Gastrocnemius medialis (tissue), 4 donors: ENCODE results near the gene DMBT1. TPM values are rescaled to one million over a fixed set of nuclear protein-coding genes. Genes with fewer than 3 reads are reported as not detected.
A peak's percentile ranks its signal among the peaks of the same experiment; 100 is the strongest.

Experiments used
- ATAC-seq, 2 donors: fragments of 150-250 bp; one replicate each; pipeline ENCODE4 v1.9.1; 2016
- DNase-seq, 2 donors: peaks; one replicate each; pipeline ENCODE4 v3.0.0-alpha.2; 2019
- H3K27ac ChIP-seq, 4 donors: fragments of 200-600 bp; sonication (generic); 1 replicate in 1 of 4; 2 replicates in 3 of 4; pipeline ENCODE4 v1.5.1; 2016 to 2018; ENCODE audit warnings: mild to moderate bottlenecking in 2 of 4, moderate library complexity in 1 of 4
- H3K27me3 ChIP-seq, 3 donors: fragments of 200-600 bp; sonication (generic) in 2 of 3; 1 replicate in 1 of 3; 2 replicates in 2 of 3; pipeline versions ENCODE4 v1.5.1 to v1.6.0; 2016 to 2019; ENCODE audit warnings: mild to moderate bottlenecking in 1 of 3, moderate library complexity in 1 of 3
- H3K36me3 ChIP-seq, 2 donors: fragments of 200-600 bp; sonication (generic) in 1 of 2; one replicate each; pipeline ENCODE4 v1.5.1; 2017 to 2018
- H3K4me1 ChIP-seq, 2 donors: fragments of 200-600 bp; sonication (generic) in 1 of 2; one replicate each; pipeline ENCODE4 v1.5.1; 2016 to 2017; ENCODE audit warnings: mild to moderate bottlenecking in 2 of 2
- H3K4me3 ChIP-seq, 4 donors: fragments of 200-600 bp; sonication (generic) in 3 of 4; 1 replicate in 1 of 4; 2 replicates in 3 of 4; pipeline ENCODE4 v1.5.1; 2016 to 2019; ENCODE audit warnings: mild to moderate bottlenecking in 2 of 4
- H3K9me3 ChIP-seq, 3 donors: fragments of 200-600 bp; sonication (generic) in 2 of 3; 1 replicate in 1 of 3; 2 replicates in 2 of 3; pipeline ENCODE4 v1.5.1; 2016 to 2019
- POLR2A ChIP-seq, 2 donors: fragments of 450-650 bp; IDR thresholded peaks; one replicate each; pipeline ENCODE4 v1.6.1; 2017; ENCODE audit warnings: antibody characterized with exemption in 2 of 2, mild to moderate bottlenecking in 2 of 2, moderate library complexity in 2 of 2
- in situ Hi-C, 4 donors: fragments of 200-750 bp; cut with MboI; loops; one replicate each; pipeline versions ENCODE4 v1.15.0 to v1.8.0; 2017; ENCODE audit warnings: low sequenced_read_pairs in 4 of 4
- intact Hi-C: fragments of 100-400 bp; cut with DNase I; formaldehyde crosslinking; loops from one replicate; pipeline ENCODE4 v1.15.1; 2023; ENCODE audit warnings: low total_unique reads
- total RNA-seq, 4 donors: library from RNA; depleted of rRNA; stranded (reverse); fragments of >200 nt; gene quantifications; one replicate each; pipeline versions ENCODE4 v1.1.0 to v1.2.3, GENCODE V29; 2016
- TF ChIP-seq, protein P1 (sequence below), 5 experiments: fragments of 450-650 bp in 3 of 5; fragments of 200-600 bp in 2 of 5; sonication (generic) in 2 of 5; IDR thresholded peaks in 4 of 5; conservative IDR thresholded peaks in 1 of 5; 1 replicate in 4 of 5; 2 replicates in 1 of 5; pipeline ENCODE4 v1.5.1; 2016 to 2019; ENCODE audit warnings: antibody characterized with exemption in 5 of 5, mild to moderate bottlenecking in 3 of 5, moderate library complexity in 3 of 5

DMBT1 gene
- total RNA-seq, 4 donors from 2014 or later = 0.32 TPM; not detected in 3

GRCh38 chr10:122565766-122566206 lies 5.2 kb downstream of the DMBT1 start:
- Histone ChIP-seq H3K9me3 (no peaks in the 10 kb centered on the region), H3K36me3 (no peaks in the 10 kb centered on the region), H3K4me1 (peaks cover 0 to 7% of the 10 kb centered on the region in 2 donors), H3K27ac (no peak overlapping the region), H3K4me3 (peak overlapping the region; percentile 28 to 38 (median 31)), H3K27me3 (peaks cover 0 to 2% (median 0%) of the 10 kb centered on the region in 3 donors)
- intact Hi-C loops = loop anchor here (1.0 to 10.0 kb wide), 4 partner anchors 101 to 267 kb away; partner anchors contain the start of gene HTRA1
- in situ Hi-C loops = loop anchor here (5.0 to 25.0 kb wide), 6 partner anchors 111 to 271 kb away; partner anchors contain the start of gene ARMS2 (in 1 of the 4)
- ATAC-seq (peak; percentile 82 to 93), DNase-seq (peak; percentile 18 to 52)
- TF ChIP-seq POLR2A (IDR thresholded peaks at IDR 0.05) = no peak
- TF ChIP-seq, protein P1, sequence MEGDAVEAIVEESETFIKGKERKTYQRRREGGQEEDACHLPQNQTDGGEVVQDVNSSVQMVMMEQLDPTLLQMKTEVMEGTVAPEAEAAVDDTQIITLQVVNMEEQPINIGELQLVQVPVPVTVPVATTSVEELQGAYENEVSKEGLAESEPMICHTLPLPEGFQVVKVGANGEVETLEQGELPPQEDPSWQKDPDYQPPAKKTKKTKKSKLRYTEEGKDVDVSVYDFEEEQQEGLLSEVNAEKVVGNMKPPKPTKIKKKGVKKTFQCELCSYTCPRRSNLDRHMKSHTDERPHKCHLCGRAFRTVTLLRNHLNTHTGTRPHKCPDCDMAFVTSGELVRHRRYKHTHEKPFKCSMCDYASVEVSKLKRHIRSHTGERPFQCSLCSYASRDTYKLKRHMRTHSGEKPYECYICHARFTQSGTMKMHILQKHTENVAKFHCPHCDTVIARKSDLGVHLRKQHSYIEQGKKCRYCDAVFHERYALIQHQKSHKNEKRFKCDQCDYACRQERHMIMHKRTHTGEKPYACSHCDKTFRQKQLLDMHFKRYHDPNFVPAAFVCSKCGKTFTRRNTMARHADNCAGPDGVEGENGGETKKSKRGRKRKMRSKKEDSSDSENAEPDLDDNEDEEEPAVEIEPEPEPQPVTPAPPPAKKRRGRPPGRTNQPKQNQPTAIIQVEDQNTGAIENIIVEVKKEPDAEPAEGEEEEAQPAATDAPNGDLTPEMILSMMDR (IDR thresholded peaks at IDR 0.05 in 4 of 5, conservative IDR thresholded peaks at IDR 0.05 in 1 of 5) = peak; percentile 72 to 86 (median 79)

DNA sequence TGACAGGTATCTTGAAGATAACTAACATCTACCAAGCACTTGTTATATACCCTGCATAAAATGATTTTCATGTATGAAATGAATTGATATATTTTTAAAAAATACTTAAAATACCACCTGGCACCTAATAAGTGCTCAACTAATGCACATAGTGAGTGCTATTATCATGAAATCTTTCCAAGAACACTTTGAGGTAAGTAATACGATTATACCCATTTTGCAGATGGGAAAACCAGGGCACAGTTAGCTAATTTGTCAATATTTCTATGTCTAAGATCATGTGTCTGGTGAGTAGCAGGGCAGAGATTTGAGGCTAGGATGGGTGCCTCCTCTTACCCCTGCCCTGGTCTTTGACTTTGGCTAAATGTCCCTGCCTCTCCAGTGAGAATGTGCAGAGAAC lies 6.1 kb downstream of the DMBT1 start:
- in situ Hi-C loops (loop anchor here (5.0 to 25.0 kb wide), 6 partner anchors 112 to 272 kb away; partner anchors contain the start of gene ARMS2 (in 1 of the 4)), intact Hi-C loops (loop anchor here (10.0 kb wide), 1 partner anchor 102 kb away; the partner anchor contains the start of gene HTRA1)
- H3K4me3 ChIP-seq = no peak overlapping the region
- ATAC-seq = no peak
- TF ChIP-seq, protein P1 (IDR thresholded peaks at IDR 0.05 in 4 of 5, conservative IDR thresholded peaks at IDR 0.05 in 1 of 5) = no peak
- no peak for TF ChIP-seq POLR2A (IDR thresholded peaks at IDR 0.05)
- no peaks in the 10 kb centered on the region for H3K36me3 ChIP-seq
- no peak overlapping the region for H3K27ac ChIP-seq
- peaks cover 0 to 7% of the 10 kb centered on the region in 2 donors for H3K4me1 ChIP-seq
- H3K27me3 ChIP-seq = peaks cover 0 to 2% (median 0%) of the 10 kb centered on the region in 3 donors
- DNase-seq = no peak
- no peaks in the 10 kb centered on the region for H3K9me3 ChIP-seq

GRCh38 chr10:122567056-122567660 lies 6.6 kb downstream of the DMBT1 start:
- Histone ChIP-seq H3K4me3 (no peak overlapping the region), H3K4me1 (peaks cover 0 to 7% of the 10 kb centered on the region in 2 donors), H3K27ac (no peak overlapping the region), H3K27me3 (peaks cover 0 to 2% (median 0%) of the 10 kb centered on the region in 3 donors), H3K9me3 (no peaks in the 10 kb centered on the region), H3K36me3 (no peaks in the 10 kb centered on the region)
- intact Hi-C loops = loop anchor here (10.0 kb wide), 1 partner anchor 102 kb away; the partner anchor contains the start of gene HTRA1
- no peak for TF ChIP-seq POLR2A (IDR thresholded peaks at IDR 0.05)
- TF ChIP-seq, protein P1 (IDR thresholded peaks at IDR 0.05 in 4 of 5, conservative IDR thresholded peaks at IDR 0.05 in 1 of 5) = peak in 4 of 5 experiments; percentile 5 to 50 (median 30)
- in situ Hi-C loops = loop anchor here (5.0 to 25.0 kb wide), 6 partner anchors 112 to 272 kb away; partner anchors contain the start of gene ARMS2 (in 1 of the 4)
- ATAC-seq (no peak), DNase-seq (no peak)

DNA sequence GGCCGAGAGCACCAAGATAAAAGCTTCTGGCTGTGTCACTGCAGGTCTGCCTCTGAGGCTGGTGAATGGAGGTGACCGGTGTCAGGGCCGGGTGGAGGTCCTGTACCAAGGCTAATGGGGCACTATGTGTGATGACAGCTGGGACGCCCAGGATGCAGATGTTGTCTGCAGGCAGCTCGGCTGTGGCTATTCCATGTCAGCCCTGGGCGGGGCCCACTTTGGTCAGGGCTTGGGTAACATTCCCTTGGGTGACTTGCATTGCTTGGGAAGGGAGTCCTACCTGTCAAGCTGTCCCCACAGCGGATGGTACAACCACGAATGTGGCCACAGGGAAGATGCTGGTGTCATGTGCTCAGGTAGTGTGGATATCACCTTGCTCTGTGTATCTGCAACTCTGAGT lies 8.0 kb downstream of the DMBT1 start:
- Histone ChIP-seq H3K4me3 (no peak overlapping the region), H3K4me1 (peaks cover 0 to 7% of the 10 kb centered on the region in 2 donors), H3K9me3 (no peaks in the 10 kb centered on the region), H3K36me3 (no peaks in the 10 kb centered on the region), H3K27ac (no peak overlapping the region), H3K27me3 (no peaks in the 10 kb centered on the region)
- TF ChIP-seq, protein P1 (IDR thresholded peaks at IDR 0.05 in 4 of 5, conservative IDR thresholded peaks at IDR 0.05 in 1 of 5) = no peak
- TF ChIP-seq POLR2A (IDR thresholded peaks at IDR 0.05) = no peak
- in situ Hi-C loops (loop anchor here (5.0 to 25.0 kb wide), 6 partner anchors 114 to 274 kb away; partner anchors contain the start of gene ARMS2 (in 1 of the 4)), intact Hi-C loops (loop anchor here (10.0 kb wide), 1 partner anchor 104 kb away; the partner anchor contains the start of gene HTRA1)
- DNase-seq (no peak), ATAC-seq (no peak)
